ENCODE results near the gene PISD. TPM values are rescaled to one million over a fixed set of nuclear protein-coding genes. Genes with fewer than 3 reads are reported as not detected.

PISD gene
- total RNA-seq, 1 donor from 2014 or later = 28.6 TPM

DNA sequence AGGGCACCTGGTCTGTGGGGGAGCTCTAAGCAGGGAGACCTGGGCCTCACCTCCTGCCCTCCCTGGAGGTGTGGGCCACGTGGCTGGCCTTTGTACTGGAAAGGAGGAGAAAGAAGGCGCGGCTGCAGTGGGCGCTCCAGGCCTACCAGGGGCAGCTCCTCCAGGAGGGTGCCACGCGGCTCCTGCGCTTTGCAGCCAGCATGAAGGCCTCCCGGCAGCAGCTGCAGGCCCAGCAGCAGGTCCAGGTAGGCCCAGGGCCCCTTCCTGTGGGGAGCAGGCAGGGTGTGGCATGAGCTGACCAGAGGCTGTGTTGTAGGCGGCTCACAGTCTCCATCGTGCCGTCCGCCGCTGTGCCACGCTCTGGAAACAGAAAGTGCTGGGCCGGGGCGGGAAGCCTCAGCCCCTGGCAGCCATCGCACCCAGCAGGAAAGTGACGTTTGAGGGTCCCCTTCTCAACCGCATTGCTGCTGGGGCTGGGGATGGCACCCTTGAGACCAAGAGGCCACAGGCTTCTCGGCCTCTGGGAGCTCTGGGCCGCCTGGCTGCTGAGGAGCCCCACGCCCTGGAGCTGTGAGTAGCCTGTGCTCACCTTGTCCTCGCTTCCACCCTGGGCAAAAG lies 48.6 kb downstream of the PISD start:
- Mint-ChIP-seq H3K36me3 (ENCODE audit: low read depth) (peaks cover under 1% of the 10 kb centered on the region), H3K9me3 (ENCODE audit: low read depth) (no peaks in the 10 kb centered on the region), H3K27me3 (ENCODE audit: low read depth) (no peaks in the 10 kb centered on the region), H3K4me3 (ENCODE audit: unreplicated experiment) (no peak overlapping the region), H3K4me1 (ENCODE audit: low read depth) (peaks cover 4% of the 10 kb centered on the region), H3K27ac (ENCODE audit: unreplicated experiment) (no peak overlapping the region)
- DNase-seq (ENCODE audit: low spot score) = no peak
- no peak for TF ChIP-seq CTCF (IDR thresholded peaks at IDR 0.05)

DNA sequence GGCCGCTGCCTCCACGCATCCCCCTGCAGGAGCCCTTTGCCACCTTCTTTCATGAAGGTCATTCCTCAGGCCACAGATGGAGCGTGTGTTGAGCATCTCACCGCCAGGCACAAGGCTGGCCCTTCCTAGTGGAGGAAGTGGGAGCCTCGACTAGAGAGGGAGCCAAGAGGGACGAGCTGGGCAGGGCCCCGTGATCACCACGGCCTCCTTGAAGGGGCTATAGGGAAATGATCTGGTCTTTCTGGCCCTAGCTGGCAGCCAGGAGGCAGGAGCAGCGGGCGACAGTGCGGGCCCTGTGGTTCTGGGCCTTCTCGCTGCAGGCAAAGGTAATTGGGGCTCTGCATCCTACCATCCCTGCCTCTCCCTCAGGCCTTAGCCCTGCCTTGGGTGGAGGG lies 49.1 kb downstream of the PISD start:
- peak; percentile 72 for DNase-seq (ENCODE audit: low spot score)
- no peak for TF ChIP-seq CTCF (IDR thresholded peaks at IDR 0.05)
- Mint-ChIP-seq H3K4me3 (ENCODE audit: unreplicated experiment) (no peak overlapping the region), H3K9me3 (ENCODE audit: low read depth) (no peaks in the 10 kb centered on the region), H3K27me3 (ENCODE audit: low read depth) (no peaks in the 10 kb centered on the region), H3K36me3 (ENCODE audit: low read depth) (no peaks in the 10 kb centered on the region), H3K27ac (ENCODE audit: unreplicated experiment) (no peak overlapping the region), H3K4me1 (ENCODE audit: low read depth) (peaks cover 4% of the 10 kb centered on the region)

- Mint-ChIP-seq H3K4me3 (ENCODE audit: unreplicated experiment) (no peak overlapping the region), H3K4me1 (ENCODE audit: low read depth) (peaks cover 4% of the 10 kb centered on the region), H3K36me3 (ENCODE audit: low read depth) (no peaks in the 10 kb centered on the region), H3K9me3 (ENCODE audit: low read depth) (no peaks in the 10 kb centered on the region), H3K27me3 (ENCODE audit: low read depth) (no peaks in the 10 kb centered on the region), H3K27ac (ENCODE audit: unreplicated experiment) (no peak overlapping the region)
- no peak for TF ChIP-seq CTCF (IDR thresholded peaks at IDR 0.05)
- DNase-seq (ENCODE audit: low spot score) = peak; percentile 87
Observed at GRCh38 chr22:31611061-31611760, 50.8 kb downstream of the PISD start.

DNA sequence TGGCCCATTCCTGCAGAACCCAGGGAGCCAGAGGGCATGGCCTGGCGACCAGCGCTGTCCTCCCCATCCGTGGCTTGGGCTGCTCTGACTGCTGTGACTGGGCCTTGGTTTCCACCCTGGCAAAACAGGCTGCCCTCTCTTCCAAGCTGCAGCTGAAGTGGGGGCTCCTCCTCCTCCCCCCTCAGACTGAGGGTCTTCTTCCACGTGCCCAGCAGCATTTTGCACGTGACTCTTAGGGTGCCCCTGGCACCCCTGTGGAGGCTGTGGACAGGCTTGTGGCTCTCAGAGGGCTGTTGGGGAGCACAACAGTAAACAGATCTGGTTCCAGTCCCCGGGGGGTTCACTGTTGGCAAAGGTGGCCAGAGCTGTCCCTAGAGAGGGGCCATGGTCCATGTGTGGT lies 51.4 kb downstream of the PISD start:
- no peak overlapping the region for H3K4me3 Mint-ChIP-seq (ENCODE audit: unreplicated experiment)
- H3K27ac Mint-ChIP-seq (ENCODE audit: unreplicated experiment) = no peak overlapping the region
- no peaks in the 10 kb centered on the region for H3K27me3 Mint-ChIP-seq (ENCODE audit: low read depth)
- TF ChIP-seq CTCF (IDR thresholded peaks at IDR 0.05) = no peak
- no peaks in the 10 kb centered on the region for H3K36me3 Mint-ChIP-seq (ENCODE audit: low read depth)
- H3K4me1 Mint-ChIP-seq (ENCODE audit: low read depth) = peaks cover 4% of the 10 kb centered on the region
- no peaks in the 10 kb centered on the region for H3K9me3 Mint-ChIP-seq (ENCODE audit: low read depth)
- DNase-seq (ENCODE audit: low spot score) = peak; percentile 49

DNA sequence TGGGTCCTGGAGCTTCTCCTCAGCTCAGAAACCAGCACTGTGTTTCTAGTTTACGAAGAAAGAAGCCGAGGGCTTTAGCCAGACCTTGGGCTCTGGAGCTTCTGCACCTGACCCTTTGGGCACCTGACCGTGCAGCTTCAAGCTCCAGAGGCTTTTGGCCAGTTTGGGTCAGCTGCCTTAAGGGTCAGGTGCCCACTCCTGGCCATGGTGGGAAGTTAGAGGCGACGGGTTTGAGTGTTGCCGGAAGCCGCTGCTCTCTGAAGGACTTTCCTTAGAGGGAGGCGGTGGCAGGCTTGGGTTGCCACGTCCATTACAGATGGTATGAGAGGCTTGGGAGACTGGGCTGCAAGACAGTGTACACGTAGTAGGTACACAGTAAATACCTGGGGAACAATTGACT lies 52.3 kb downstream of the PISD start:
- Mint-ChIP-seq H3K36me3 (ENCODE audit: low read depth) (no peaks in the 10 kb centered on the region), H3K27ac (ENCODE audit: unreplicated experiment) (no peak overlapping the region), H3K27me3 (ENCODE audit: low read depth) (no peaks in the 10 kb centered on the region), H3K4me1 (ENCODE audit: low read depth) (peaks cover 4% of the 10 kb centered on the region), H3K9me3 (ENCODE audit: low read depth) (no peaks in the 10 kb centered on the region), H3K4me3 (ENCODE audit: unreplicated experiment) (no peak overlapping the region)
- DNase-seq (ENCODE audit: low spot score) = peak; percentile 78
- no peak for TF ChIP-seq CTCF (IDR thresholded peaks at IDR 0.05)
